A673 (cell line): ENCODE data around the gene CELF4. TPM values are rescaled to one million over a fixed set of nuclear protein-coding genes. Genes with fewer than 3 reads are reported as not detected.

ENCODE experiments used
- BruUV-seq: library from RNA; stranded (reverse); fragments of 400-500 nt; replicated peaks from 2 replicates; lab custom pipeline; 2021; lab: Mats Ljungman, UMichigan
- CTCF ChIA-PET: fragments of 300-600 bp; sonication (Branson Sonifier 250); formaldehyde crosslinking; loops from one replicate; lab custom pipeline; 2022; ENCODE audit warnings: antibody characterized with exemption; lab: Charles Lee
- POLR2A ChIA-PET: fragments of 300-600 bp; sonication (Branson Sonifier 250); formaldehyde crosslinking; loops from one replicate; lab custom pipeline; 2022; ENCODE audit warnings: antibody characterized with exemption; ENCODE audit not compliant: low non-redundant PET; lab: Charles Lee
- DNase-seq: peaks from one replicate; pipeline ENCODE4 v3.0.0-alpha.2; 2015; ENCODE audit warnings: low spot score
- H3K27ac ChIP-seq: fragments of 200-600 bp; sonication (generic); 2 replicates; pipeline ENCODE4 v1.5.1; 2016; ENCODE audit warnings: mixed run types, low read depth, mild to moderate bottlenecking, mixed read lengths, antibody characterized with exemption, low read length; ENCODE audit not compliant: poor library complexity, severe bottlenecking
- H3K27me3 ChIP-seq: fragments of 200-600 bp; sonication (generic); replicated peaks from 2 replicates; pipeline ENCODE4 v1.6.1; 2017; ENCODE audit warnings: mixed run types, low read depth, mild to moderate bottlenecking, mixed read lengths, antibody characterized with exemption, low read length; ENCODE audit not compliant: insufficient read depth, poor library complexity
- H3K36me3 ChIP-seq: fragments of 200-600 bp; sonication (generic); 2 replicates; pipeline ENCODE4 v1.6.1; 2016; ENCODE audit warnings: mixed run types, mild to moderate bottlenecking, mixed read lengths, antibody characterized with exemption, low read length; ENCODE audit not compliant: insufficient read depth, poor library complexity, severe bottlenecking
- H3K4me1 ChIP-seq: fragments of 200-600 bp; sonication (generic); 2 replicates; pipeline ENCODE4 v1.6.1; 2017; ENCODE audit warnings: mixed run types, mild to moderate bottlenecking, mixed read lengths, antibody characterized with exemption, low read length; ENCODE audit not compliant: insufficient read depth, poor library complexity, severe bottlenecking
- H3K4me3 ChIP-seq: fragments of 200-600 bp; sonication (generic); 2 replicates; pipeline ENCODE4 v1.5.1; 2016; ENCODE audit warnings: low read depth, mixed run types, mild to moderate bottlenecking, mixed read lengths, low read length; ENCODE audit not compliant: poor library complexity, severe bottlenecking
- H3K9me3 ChIP-seq: fragments of 200-600 bp; sonication (generic); 2 replicates; pipeline ENCODE4 v1.6.1; 2016; ENCODE audit warnings: mixed run types, low read depth, mild to moderate bottlenecking, mixed read lengths, antibody characterized with exemption, low read length; ENCODE audit not compliant: poor library complexity, severe bottlenecking
- EZH2 ChIP-seq: fragments of 200-600 bp; sonication (generic); IDR thresholded peaks from 2 replicates; pipeline ENCODE4 v1.6.1; 2017; ENCODE audit warnings: borderline replicate concordance, low read depth, mild to moderate bottlenecking, mixed read lengths, antibody characterized with exemption, low read length; ENCODE audit not compliant: poor library complexity, severe bottlenecking
- intact Hi-C: fragments of 100-400 bp; cut with micrococcal nuclease; formaldehyde crosslinking; loops from one replicate; pipeline ENCODE4 v1.10.0; 2022; ENCODE audit not compliant: unreplicated experiment
- total RNA-seq: library from RNA; stranded (reverse); gene quantifications from 2 replicates; pipeline ENCODE4 v1.2.3, GENCODE V29; 2021
- TF ChIP-seq, protein P1 (sequence below): fragments of 300-800, 200-600 bp; sonication (generic); conservative IDR thresholded peaks from 2 replicates; pipeline ENCODE4 v1.5.1; 2017; ENCODE audit warnings: low read depth, mild to moderate bottlenecking, antibody characterized with exemption, low read length, moderate library complexity, mixed read lengths

CELF4 gene
- total RNA-seq, 1 experiment from 2014 or later = not detected

DNA sequence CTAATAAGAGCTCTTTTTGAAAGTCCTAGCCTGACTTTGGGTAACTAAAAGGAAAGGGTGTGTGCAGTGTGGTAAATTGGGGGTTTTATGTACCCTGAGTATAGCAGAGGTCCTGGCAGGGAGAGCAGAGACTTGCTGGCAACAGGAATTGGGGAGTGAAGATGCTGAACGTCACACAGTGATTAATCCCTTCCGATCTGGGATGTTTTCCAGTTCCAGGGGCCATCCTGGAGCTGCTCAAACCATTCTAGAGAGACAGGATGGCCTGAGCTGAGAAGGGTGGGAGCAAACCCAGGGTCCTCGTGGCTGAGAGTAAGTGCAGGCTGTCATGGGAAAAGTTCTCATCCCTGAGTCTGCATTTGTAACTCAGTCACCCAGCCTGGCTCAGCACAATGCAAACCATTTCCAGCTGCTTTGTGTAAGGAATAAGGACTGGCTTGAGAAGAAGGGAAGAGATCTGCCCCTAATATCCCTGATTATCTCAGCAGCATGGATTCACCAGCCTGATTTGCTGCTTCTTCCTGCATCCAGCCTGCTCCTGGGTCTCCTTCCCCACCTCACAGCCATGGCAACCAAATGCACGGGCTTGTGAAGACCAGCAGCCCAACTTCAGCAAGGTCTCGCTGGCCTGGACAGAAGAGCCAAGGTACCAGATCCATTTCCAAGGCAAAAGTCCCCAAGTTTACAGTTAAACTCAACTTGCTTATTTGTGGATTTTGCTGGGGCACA, 47.1 kb upstream of the CELF4 start:
- intact Hi-C loops = no loop called here
- ChIA-PET POLR2A (no interaction called here), CTCF (no interaction called here)
- no peak for DNase-seq
- Histone ChIP-seq H3K9me3 (no peaks in the 10 kb centered on the region), H3K36me3 (no peaks in the 10 kb centered on the region), H3K27me3 (peaks cover 5% of the 10 kb centered on the region), H3K4me3 (no peak overlapping the region), H3K27ac (no peak overlapping the region), H3K4me1 (no peaks in the 10 kb centered on the region)
- no TSS peak for BruUV-seq
- TF ChIP-seq EZH2 = no peak
- TF ChIP-seq, protein P1, sequence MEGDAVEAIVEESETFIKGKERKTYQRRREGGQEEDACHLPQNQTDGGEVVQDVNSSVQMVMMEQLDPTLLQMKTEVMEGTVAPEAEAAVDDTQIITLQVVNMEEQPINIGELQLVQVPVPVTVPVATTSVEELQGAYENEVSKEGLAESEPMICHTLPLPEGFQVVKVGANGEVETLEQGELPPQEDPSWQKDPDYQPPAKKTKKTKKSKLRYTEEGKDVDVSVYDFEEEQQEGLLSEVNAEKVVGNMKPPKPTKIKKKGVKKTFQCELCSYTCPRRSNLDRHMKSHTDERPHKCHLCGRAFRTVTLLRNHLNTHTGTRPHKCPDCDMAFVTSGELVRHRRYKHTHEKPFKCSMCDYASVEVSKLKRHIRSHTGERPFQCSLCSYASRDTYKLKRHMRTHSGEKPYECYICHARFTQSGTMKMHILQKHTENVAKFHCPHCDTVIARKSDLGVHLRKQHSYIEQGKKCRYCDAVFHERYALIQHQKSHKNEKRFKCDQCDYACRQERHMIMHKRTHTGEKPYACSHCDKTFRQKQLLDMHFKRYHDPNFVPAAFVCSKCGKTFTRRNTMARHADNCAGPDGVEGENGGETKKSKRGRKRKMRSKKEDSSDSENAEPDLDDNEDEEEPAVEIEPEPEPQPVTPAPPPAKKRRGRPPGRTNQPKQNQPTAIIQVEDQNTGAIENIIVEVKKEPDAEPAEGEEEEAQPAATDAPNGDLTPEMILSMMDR = no peak

DNA sequence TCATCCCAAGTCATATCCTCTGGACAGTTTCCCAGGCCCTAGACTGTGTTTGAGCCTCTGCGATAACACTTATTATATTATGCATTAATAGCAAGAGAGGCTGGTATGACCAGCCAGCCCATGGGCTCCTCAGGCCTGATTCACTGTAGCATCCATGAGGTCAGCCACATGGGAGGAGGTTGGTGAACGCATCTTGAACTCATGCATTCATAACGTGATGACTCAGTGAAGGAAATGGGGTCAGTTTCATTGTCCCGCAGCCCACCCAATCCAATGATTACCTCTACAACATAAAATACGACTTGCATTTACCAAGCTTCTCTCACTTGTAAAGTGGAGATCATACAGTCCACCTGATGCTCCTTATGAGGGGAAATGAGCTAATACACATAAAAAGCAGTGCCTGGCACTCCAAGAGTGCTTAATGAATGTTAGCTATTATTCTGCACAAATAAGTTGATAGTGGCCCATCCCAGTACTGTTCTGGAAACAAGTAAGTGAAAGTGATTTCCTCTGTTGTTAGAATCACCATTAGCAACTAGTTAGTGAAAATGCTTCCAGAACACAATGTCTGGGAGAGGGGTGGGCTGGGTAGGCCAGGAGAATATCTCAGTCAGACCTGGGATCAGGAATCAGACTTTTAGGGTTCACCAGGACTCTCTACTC, 46.1 kb upstream of the CELF4 start:
- CTCF ChIA-PET = no interaction called here
- no TSS peak for BruUV-seq

GRCh38 chr18:37608876-37609275, 43.3 kb upstream of the CELF4 start:
- Histone ChIP-seq H3K9me3 (no peaks in the 10 kb centered on the region), H3K27ac (no peak overlapping the region), H3K4me1 (no peaks in the 10 kb centered on the region), H3K36me3 (no peaks in the 10 kb centered on the region), H3K4me3 (no peak overlapping the region), H3K27me3 (peaks cover 3% of the 10 kb centered on the region)
- CTCF ChIA-PET = no interaction called here
- BruUV-seq = no TSS peak
- no peak for DNase-seq
- POLR2A ChIA-PET = no interaction called here
- intact Hi-C loops = no loop called here
- TF ChIP-seq, protein P1 = no peak
- TF ChIP-seq EZH2 = no peak

More for the DNA sequence above, 46.1 kb upstream of the CELF4 start:
- Histone ChIP-seq H3K4me3 (no peak overlapping the region), H3K36me3 (no peaks in the 10 kb centered on the region), H3K9me3 (no peaks in the 10 kb centered on the region), H3K4me1 (no peaks in the 10 kb centered on the region), H3K27me3 (peaks cover 5% of the 10 kb centered on the region), H3K27ac (no peak overlapping the region)
- no peak for DNase-seq
- POLR2A ChIA-PET = no interaction called here
- intact Hi-C loops = no loop called here
- TF ChIP-seq EZH2 = no peak
- TF ChIP-seq, protein P1 = no peak
